HUES64 (cell line): ENCODE results near the gene OR8K1.

ENCODE experiments used
- H3K27ac ChIP-seq: 2 replicates; pipeline ENCODE4 v1.7.0; 2013; ENCODE audit warnings: low read depth, low read length, inconsistent platforms
- H3K27me3 ChIP-seq: 2 replicates; pipeline ENCODE4 v1.6.1; 2013; ENCODE audit warnings: mild to moderate bottlenecking, low read length; ENCODE audit not compliant: insufficient read depth
- H3K36me3 ChIP-seq: 2 replicates; pipeline ENCODE4 v1.6.1; 2013; ENCODE audit warnings: mild to moderate bottlenecking, low read length; ENCODE audit not compliant: insufficient read depth
- H3K4me1 ChIP-seq: 2 replicates; pipeline ENCODE4 v1.6.1; 2013; ENCODE audit warnings: mild to moderate bottlenecking, low read length, moderate library complexity; ENCODE audit not compliant: insufficient read depth
- H3K4me3 ChIP-seq: 2 replicates; pipeline ENCODE4 v1.5.1; 2013; ENCODE audit warnings: mild to moderate bottlenecking, low read length, moderate library complexity
- H3K9ac ChIP-seq: 2 replicates; pipeline ENCODE4 v1.6.1; 2013; ENCODE audit warnings: mild to moderate bottlenecking, low read depth, low read length
- H3K9me3 ChIP-seq: 2 replicates; pipeline ENCODE4 v1.6.1; 2013; ENCODE audit warnings: low read depth, low read length; ENCODE audit not compliant: insufficient read depth
- WGBS: fragments of 150-250, 120-280 bp; methylation state at CpG from one replicate; pipeline ENCODE4 v1.1.7; 2013; ENCODE audit warnings: missing lambda C conversion rate; 5-methylcytosine and 5-hydroxymethylcytosine counted together

Gene OR8K1

DNA sequence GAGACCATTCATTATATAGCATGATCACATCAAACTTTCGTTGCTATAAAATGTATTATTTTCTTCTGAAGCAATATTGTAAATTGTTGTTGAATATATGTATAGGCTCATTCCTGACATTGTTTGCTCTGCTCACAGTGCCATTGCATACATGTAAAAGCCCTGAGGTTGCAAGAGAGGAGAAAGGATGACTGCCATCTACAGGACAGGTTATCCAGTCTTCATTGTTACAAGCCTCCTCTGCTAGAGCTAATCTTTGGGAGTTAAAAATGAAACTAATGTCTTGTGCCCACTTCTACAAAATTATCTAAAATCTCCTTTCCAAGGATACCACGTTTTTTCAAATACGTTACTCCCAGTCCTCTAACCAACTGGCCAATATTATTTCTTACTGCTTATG lies 50.2 kb downstream of the OR8K1 start:
- H3K4me1 ChIP-seq = no peaks in the 10 kb centered on the region
- no peak overlapping the region for H3K9ac ChIP-seq
- no peak overlapping the region for H3K4me3 ChIP-seq
- H3K27ac ChIP-seq = no peak overlapping the region
- no peaks in the 10 kb centered on the region for H3K36me3 ChIP-seq
- 88% methylated on average over 2 of the region's 3 CpGs for WGBS
- H3K27me3 ChIP-seq = no peaks in the 10 kb centered on the region
- no peaks in the 10 kb centered on the region for H3K9me3 ChIP-seq
